MM.1S (cell line): Measurements from ENCODE around the gene MAPK11.

Experiments
- DNase-seq: peaks from one replicate; pipeline ENCODE4 v3.0.0-alpha.2; 2015
- H2AFZ ChIP-seq: fragments of 300-600 bp; sonication (generic); 2 replicates; pipeline ENCODE4 v1.6.0; 2016; ENCODE audit warnings: antibody characterized with exemption, low read length
- H3F3A ChIP-seq: fragments of 300-600 bp; sonication (generic); 2 replicates; pipeline ENCODE4 v1.6.1; 2016; ENCODE audit warnings: mild to moderate bottlenecking, antibody characterized with exemption, low read length, moderate library complexity, mixed read lengths; ENCODE audit not compliant: insufficient read depth
- H3K27ac ChIP-seq: fragments of 300-600 bp; sonication (generic); 2 replicates; pipeline ENCODE4 v1.5.1; 2016; ENCODE audit warnings: mild to moderate bottlenecking, low read length
- H3K27me3 ChIP-seq: fragments of 300-600 bp; sonication (generic); replicated peaks from 2 replicates; pipeline ENCODE4 v1.6.0; 2016; ENCODE audit warnings: low read length; ENCODE audit not compliant: insufficient read depth
- H3K36me3 ChIP-seq: fragments of 300-600 bp; sonication (generic); replicated peaks from 2 replicates; pipeline ENCODE4 v1.6.1; 2016; ENCODE audit warnings: mild to moderate bottlenecking, low read length, mixed read lengths; ENCODE audit not compliant: insufficient read depth
- H3K4me1 ChIP-seq: fragments of 300-600 bp; sonication (generic); 2 replicates; pipeline ENCODE4 v1.6.1; 2016; ENCODE audit warnings: low read length, mixed read lengths
- H3K4me2 ChIP-seq: fragments of 300-600 bp; sonication (generic); 2 replicates; pipeline ENCODE4 v1.6.0; 2016; ENCODE audit warnings: low read depth, low read length
- H3K4me3 ChIP-seq: fragments of 300-600 bp; sonication (generic); 2 replicates; pipeline ENCODE4 v1.5.1; 2016; ENCODE audit warnings: low read length, mixed read lengths
- H3K79me2 ChIP-seq: fragments of 300-600 bp; sonication (generic); 2 replicates; pipeline ENCODE4 v1.6.1; 2016; ENCODE audit warnings: mixed run types, low read length, mixed read lengths
- H3K9ac ChIP-seq: fragments of 300-600 bp; sonication (generic); 2 replicates; pipeline ENCODE4 v1.6.1; 2016; ENCODE audit warnings: low read length, mixed read lengths
- H3K9me2 ChIP-seq: fragments of 300-600 bp; sonication (generic); replicated peaks from 2 replicates; pipeline ENCODE4 v1.6.1; 2016; ENCODE audit warnings: mild to moderate bottlenecking, low read length, mixed read lengths; ENCODE audit not compliant: insufficient read depth
- H3K9me3 ChIP-seq: fragments of 300-600 bp; sonication (generic); replicated peaks from 2 replicates; pipeline ENCODE4 v1.6.1; 2016; ENCODE audit warnings: mild to moderate bottlenecking, low read length, mixed read lengths; ENCODE audit not compliant: insufficient read depth
- H4K20me1 ChIP-seq: fragments of 300-600 bp; sonication (generic); 2 replicates; pipeline ENCODE4 v1.6.1; 2016; ENCODE audit warnings: mild to moderate bottlenecking, low read length, moderate library complexity, mixed read lengths; ENCODE audit not compliant: insufficient read depth
- EZH2 ChIP-seq: fragments of 300-600 bp; sonication (generic); optimal IDR thresholded peaks from 2 replicates; pipeline ENCODE3; 2017; ENCODE audit warnings: low read depth, mild to moderate bottlenecking, antibody characterized with exemption, low read length, mixed read lengths
- EZH2phosphoT487 ChIP-seq: fragments of 300-600 bp; sonication (generic); IDR thresholded peaks from 2 replicates; pipeline ENCODE4 v1.6.1; 2018; ENCODE audit warnings: antibody characterized with exemption, low read length
- TF ChIP-seq, protein P1 (sequence below): fragments of 300-600 bp; sonication (generic); IDR thresholded peaks from 2 replicates; pipeline ENCODE4 v1.5.1; 2016; ENCODE audit warnings: antibody characterized with exemption, low read length, mixed read lengths

The MAPK11 gene

DNA sequence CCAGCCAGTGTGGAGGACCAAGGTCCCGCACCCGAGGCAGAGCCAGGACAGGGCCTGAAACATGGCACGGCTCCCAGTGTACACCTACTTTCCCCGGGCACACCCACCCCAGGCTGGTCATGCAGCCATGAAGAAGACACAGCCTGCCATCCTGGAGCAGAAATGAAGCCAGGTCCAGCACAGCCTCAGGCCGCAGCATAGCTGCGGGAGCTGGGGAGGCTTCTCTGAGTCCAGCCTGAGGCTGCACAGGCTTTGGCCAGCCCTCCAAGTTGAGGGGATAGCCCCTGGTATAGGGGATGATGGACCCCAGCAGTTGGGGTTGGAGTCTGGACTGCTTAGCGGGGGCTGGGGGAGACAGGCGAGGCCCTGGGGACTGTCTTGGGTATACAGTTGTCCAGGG, 16.2 kb downstream of the MAPK11 start:
- Histone ChIP-seq H3F3A (peaks cover 20% of the 10 kb centered on the region), H3K9me3 (no peaks in the 10 kb centered on the region), H3K4me1 (peaks cover 9% of the 10 kb centered on the region), H3K9me2 (no peaks in the 10 kb centered on the region), H3K27ac (no peak overlapping the region), H3K36me3 (no peaks in the 10 kb centered on the region), H3K79me2 (peaks cover 17% of the 10 kb centered on the region), H3K27me3 (no peaks in the 10 kb centered on the region), H3K4me2 (no peak overlapping the region), H3K9ac (no peak overlapping the region), H2AFZ (no peak overlapping the region), H3K4me3 (no peak overlapping the region), H4K20me1 (no peaks in the 10 kb centered on the region)
- no peak for TF ChIP-seq EZH2
- TF ChIP-seq EZH2phosphoT487 = no peak
- TF ChIP-seq, protein P1, sequence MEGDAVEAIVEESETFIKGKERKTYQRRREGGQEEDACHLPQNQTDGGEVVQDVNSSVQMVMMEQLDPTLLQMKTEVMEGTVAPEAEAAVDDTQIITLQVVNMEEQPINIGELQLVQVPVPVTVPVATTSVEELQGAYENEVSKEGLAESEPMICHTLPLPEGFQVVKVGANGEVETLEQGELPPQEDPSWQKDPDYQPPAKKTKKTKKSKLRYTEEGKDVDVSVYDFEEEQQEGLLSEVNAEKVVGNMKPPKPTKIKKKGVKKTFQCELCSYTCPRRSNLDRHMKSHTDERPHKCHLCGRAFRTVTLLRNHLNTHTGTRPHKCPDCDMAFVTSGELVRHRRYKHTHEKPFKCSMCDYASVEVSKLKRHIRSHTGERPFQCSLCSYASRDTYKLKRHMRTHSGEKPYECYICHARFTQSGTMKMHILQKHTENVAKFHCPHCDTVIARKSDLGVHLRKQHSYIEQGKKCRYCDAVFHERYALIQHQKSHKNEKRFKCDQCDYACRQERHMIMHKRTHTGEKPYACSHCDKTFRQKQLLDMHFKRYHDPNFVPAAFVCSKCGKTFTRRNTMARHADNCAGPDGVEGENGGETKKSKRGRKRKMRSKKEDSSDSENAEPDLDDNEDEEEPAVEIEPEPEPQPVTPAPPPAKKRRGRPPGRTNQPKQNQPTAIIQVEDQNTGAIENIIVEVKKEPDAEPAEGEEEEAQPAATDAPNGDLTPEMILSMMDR = no peak
- DNase-seq = no peak

DNA sequence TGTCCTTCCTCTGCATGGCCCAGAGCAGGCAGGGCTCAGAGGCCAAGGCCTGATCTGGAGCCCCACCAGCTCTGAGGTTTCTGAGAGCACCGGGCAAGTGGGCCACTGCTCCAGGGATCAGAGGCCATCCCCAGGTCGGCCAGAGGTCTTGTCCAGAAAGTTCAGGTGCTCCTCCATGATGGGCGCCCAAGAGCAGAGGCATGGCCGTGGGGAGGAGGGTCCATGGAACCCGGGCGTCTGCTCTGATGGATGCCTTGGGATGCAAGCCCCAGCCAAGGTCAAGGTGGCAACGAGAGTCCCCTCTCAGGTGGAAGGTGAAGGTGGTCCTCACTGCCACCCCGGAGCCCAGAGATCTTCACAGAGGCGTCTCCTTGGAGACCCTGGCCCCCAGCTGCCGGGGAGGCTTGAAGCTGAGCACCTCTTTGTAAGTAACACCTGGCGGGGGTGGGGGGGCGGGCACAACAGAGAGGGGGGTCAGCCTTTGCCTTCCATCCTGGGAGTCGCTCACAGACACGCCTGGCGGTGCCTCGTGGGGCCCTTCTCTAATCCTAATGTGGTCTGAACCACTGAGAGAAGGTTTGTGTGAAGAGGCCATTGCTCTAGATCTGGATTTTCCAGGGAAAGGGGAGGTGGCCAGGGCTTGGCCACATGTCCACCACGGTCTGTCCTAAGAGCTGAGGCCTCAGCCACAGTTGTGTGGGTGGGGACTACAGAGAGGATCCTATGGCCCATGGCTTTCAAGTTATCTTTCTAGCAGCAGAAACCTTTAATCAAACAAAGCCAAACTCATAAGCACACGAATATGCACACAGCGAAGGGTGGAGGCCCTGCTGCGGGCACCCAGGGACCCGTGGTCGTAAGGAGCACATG, 16.9 kb downstream of the MAPK11 start:
- TF ChIP-seq EZH2phosphoT487 = no peak
- TF ChIP-seq EZH2 = no peak
- TF ChIP-seq, protein P1 = no peak
- no peaks in the 10 kb centered on the region for H3K9me3 ChIP-seq
- no peaks in the 10 kb centered on the region for H3K27me3 ChIP-seq
- no peak overlapping the region for H3K9ac ChIP-seq
- peaks cover 20% of the 10 kb centered on the region for H3F3A ChIP-seq
- no peaks in the 10 kb centered on the region for H4K20me1 ChIP-seq
- no peak overlapping the region for H3K4me3 ChIP-seq
- no peak for DNase-seq
- H3K4me2 ChIP-seq = no peak overlapping the region
- peaks cover 12% of the 10 kb centered on the region for H3K4me1 ChIP-seq
- H3K36me3 ChIP-seq = no peaks in the 10 kb centered on the region
- no peak overlapping the region for H2AFZ ChIP-seq
- peaks cover 15% of the 10 kb centered on the region for H3K79me2 ChIP-seq
- H3K9me2 ChIP-seq = no peaks in the 10 kb centered on the region
- H3K27ac ChIP-seq = no peak overlapping the region

DNA sequence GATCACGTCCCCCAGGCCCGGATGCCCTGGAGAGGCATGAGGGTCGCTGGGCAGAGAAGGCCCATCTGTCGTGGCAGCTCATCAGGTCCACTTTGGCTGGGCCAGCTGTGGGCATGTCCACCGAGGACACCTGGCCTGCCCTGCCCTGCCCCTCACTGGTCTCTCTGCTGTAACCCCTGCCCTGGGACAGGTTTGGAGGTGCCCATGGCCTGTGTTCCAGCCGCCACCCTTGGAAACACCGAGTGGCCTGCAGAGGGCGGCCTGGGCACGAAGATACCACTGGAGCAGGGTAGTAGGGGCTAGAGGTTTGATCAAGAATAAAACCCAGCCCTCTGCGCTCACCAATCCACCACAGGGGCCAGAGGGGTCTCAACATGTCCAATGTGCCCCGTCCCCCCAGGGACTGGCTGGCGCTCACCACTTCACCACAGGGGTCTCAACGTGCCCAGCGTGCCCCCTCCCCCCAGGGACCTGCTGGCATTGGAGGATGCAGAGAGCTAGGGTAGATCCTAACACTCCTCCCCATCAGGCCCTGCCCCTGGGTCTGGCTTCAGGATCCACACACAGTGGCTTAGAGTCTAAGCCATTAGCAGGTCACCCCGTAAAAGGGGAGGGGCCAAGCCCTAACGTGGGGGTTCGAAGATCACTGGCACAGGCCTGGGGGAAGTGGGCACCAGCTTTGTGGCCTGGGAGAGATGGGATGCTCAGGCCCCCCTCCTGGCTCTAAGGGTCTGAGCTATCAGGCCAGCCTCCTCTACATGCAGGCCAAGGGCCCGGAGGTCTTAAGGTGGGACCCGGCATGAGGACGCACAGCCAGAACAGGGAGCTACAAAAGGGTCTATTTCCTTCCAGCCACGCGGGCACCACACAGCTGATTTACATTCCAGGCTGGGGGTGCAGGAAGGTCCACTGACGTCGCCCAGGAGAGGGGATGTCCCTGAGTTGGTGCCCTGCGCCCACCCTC, 17.8 kb downstream of the MAPK11 start:
- H3K27ac ChIP-seq = no peak overlapping the region
- peaks cover 18% of the 10 kb centered on the region for H3K79me2 ChIP-seq
- H4K20me1 ChIP-seq = no peaks in the 10 kb centered on the region
- DNase-seq = peak; percentile 53
- no peak overlapping the region for H3K4me3 ChIP-seq
- H3K27me3 ChIP-seq = no peaks in the 10 kb centered on the region
- no peaks in the 10 kb centered on the region for H3K9me2 ChIP-seq
- H3K9ac ChIP-seq = no peak overlapping the region
- no peaks in the 10 kb centered on the region for H3K36me3 ChIP-seq
- peaks cover 22% of the 10 kb centered on the region for H3F3A ChIP-seq
- H3K9me3 ChIP-seq = no peaks in the 10 kb centered on the region
- H3K4me2 ChIP-seq = no peak overlapping the region
- H2AFZ ChIP-seq = no peak overlapping the region
- peaks cover 21% of the 10 kb centered on the region for H3K4me1 ChIP-seq
- no peak for TF ChIP-seq EZH2
- no peak for TF ChIP-seq EZH2phosphoT487
- TF ChIP-seq, protein P1 = peak; percentile 60
